Astrocyte of the spinal cord (primary cell): ENCODE measurements around the gene RUNDC3A.

Experiments used
- DNase-seq: peaks from one replicate; pipeline ENCODE4 v3.0.0; 2011; ENCODE audit warnings: low read depth, low spot score
- H3K4me3 ChIP-seq: 2 replicates; pipeline ENCODE4 v1.5.1; 2011; ENCODE audit warnings: low read depth, mild to moderate bottlenecking, low read length, moderate library complexity
- in situ Hi-C: cut with HindIII; loops from 2 replicates; pipeline ENCODE4 v1.10.0; 2017; ENCODE audit warnings: low sequenced_read_pairs
- TF ChIP-seq, protein P1 (sequence below): IDR thresholded peaks from 2 replicates; pipeline ENCODE4 v1.5.1; 2012; ENCODE audit warnings: low read depth, mild to moderate bottlenecking, low read length, inconsistent platforms

The RUNDC3A gene

DNA sequence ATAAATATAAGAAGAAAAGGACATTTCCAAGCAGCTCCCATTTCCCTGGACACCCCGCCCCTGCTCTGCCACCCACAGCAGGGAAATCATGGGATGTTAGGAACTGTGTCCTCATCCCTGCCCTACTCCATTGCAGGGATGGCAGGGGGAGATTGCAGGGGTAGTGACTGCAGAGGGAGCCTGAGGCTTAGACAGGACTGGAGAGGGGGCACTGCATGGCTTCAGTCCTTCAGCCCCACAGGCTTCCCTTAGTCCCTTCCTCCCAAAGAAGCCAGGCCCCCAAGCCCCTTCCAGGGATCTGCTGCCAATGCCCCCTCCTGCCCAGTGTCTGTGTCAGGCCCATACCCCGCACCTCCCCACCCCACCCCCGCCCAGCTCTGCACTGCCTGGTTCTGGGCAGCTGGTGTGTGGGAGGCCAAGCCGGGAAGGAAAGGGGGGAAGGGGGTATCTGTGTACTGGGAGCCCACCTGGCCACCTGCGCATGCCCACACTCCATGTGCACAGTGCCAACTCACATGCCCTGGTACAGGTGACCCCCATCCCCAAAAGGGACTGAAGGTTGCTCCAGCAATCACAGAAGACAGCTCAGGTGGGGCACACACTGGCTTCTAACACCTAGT is 3.3 kb downstream of the RUNDC3A start:
- TF ChIP-seq, protein P1, sequence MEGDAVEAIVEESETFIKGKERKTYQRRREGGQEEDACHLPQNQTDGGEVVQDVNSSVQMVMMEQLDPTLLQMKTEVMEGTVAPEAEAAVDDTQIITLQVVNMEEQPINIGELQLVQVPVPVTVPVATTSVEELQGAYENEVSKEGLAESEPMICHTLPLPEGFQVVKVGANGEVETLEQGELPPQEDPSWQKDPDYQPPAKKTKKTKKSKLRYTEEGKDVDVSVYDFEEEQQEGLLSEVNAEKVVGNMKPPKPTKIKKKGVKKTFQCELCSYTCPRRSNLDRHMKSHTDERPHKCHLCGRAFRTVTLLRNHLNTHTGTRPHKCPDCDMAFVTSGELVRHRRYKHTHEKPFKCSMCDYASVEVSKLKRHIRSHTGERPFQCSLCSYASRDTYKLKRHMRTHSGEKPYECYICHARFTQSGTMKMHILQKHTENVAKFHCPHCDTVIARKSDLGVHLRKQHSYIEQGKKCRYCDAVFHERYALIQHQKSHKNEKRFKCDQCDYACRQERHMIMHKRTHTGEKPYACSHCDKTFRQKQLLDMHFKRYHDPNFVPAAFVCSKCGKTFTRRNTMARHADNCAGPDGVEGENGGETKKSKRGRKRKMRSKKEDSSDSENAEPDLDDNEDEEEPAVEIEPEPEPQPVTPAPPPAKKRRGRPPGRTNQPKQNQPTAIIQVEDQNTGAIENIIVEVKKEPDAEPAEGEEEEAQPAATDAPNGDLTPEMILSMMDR, result no peak
- DNase-seq, result no peak
- no peak overlapping the region for H3K4me3 ChIP-seq
- in situ Hi-C loops, result no loop called here

DNA sequence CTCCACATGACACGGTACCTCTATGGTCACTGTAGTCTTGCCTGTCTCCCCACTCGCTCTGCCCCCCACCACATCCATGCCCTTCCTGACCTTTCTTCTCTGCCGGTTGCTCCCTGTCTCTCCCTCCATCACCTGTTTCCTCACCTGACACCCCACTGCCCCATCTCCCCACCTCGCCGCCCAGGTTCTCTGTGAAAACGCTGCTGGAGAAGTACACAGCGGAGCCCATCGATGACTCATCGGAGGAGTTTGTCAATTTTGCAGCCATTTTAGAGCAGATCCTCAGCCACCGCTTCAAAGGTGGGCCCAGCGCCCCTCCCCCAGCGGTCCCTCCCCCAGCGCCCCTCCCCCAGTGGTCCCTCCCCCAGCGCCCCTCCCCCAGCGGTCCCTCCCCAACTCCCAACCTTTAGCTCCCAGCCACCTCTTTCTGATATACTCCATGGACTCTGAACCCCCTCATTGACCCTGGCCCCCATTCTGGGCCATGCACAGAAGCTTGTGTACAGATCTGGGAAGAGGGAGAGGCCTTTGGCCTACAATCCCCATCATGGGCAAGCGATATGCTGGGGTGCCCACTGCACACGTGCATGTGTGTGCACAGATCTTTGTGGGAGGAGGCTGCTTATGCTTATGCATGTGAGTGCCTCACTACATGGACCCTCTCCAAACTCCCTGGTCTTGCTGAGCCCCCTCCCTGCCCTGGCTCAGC is 4.1 kb downstream of the RUNDC3A start:
- TF ChIP-seq, protein P1, result no peak
- in situ Hi-C loops, result no loop called here
- no peak for DNase-seq
- no peak overlapping the region for H3K4me3 ChIP-seq

DNA sequence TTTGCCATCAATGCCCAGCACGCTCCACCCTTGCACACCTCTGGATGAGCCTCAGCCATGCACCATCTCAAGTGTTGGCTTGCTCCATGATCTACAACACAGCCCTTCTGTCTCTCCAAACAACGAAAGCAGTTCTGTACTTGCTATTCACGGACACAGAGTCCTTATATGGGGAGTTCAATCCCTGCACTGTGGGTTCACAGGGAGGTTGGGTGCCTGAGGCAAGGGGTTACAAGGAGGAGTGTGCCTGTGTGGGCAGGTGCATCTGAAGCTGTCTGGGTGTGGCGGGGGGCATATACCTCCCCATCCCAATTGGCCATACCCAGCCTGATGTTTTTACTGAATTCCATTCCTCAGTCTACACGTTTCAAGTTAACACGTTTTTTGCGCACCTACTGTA is 5.6 kb downstream of the RUNDC3A start:
- no peak for DNase-seq
- TF ChIP-seq, protein P1, result no peak
- in situ Hi-C loops, result no loop called here
- H3K4me3 ChIP-seq, result no peak overlapping the region

DNA sequence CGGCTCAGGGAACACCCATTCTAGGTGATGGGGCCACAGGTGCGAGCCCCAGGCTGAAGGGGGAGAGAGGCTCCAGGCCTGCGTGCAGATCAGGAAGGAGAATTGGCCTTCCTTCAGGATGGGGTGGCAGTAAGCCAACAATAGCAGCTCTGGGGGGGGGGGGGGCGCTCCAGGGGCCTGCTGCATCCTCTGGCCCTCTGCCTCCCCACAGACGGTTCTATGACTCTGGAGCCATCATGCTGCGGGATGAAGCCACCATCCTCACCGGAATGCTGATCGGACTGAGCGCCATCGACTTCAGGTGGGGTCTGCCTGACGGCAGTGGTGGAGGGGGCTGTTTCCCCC is 6.1 kb downstream of the RUNDC3A start:
- in situ Hi-C loops, result no loop called here
- H3K4me3 ChIP-seq, result no peak overlapping the region
- TF ChIP-seq, protein P1, result no peak
- no peak for DNase-seq

DNA sequence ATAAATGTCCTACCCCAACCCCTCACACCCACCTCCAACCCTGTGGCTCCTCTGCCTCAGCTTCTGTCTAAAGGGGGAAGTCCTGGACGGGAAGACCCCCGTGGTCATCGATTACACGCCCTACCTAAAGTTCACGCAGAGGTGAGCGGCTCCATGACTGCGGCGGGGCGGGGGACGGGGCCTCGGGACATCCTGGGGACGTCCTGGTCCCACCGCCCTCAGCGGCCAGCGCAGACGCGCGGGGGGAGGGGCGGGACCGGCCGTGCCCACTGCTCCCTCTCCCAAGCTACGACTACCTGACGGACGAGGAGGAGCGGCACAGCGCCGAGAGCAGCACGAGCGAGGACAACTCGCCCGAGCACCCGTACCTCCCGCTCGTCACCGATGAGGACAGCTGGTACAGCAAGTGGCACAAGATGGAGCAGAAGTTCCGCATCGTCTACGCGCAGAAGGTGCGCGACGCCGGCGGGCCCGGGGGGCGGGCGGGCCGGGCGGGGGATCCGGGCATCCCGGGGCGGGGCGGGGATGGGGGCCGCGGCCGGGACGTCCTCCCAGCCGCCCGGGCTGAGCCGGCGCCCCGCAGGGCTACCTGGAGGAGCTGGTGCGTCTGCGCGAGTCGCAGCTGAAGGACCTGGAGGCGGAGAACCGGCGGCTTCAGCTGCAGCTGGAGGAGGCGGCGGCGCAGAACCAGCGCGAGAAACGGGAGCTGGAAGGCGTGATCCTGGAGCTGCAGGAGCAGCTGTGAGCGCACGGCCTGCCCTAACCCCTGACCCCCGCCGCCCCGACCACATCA is 6.7 kb downstream of the RUNDC3A start:
- no peak for DNase-seq
- TF ChIP-seq, protein P1, result no peak
- no peak overlapping the region for H3K4me3 ChIP-seq
- in situ Hi-C loops, result no loop called here

DNA sequence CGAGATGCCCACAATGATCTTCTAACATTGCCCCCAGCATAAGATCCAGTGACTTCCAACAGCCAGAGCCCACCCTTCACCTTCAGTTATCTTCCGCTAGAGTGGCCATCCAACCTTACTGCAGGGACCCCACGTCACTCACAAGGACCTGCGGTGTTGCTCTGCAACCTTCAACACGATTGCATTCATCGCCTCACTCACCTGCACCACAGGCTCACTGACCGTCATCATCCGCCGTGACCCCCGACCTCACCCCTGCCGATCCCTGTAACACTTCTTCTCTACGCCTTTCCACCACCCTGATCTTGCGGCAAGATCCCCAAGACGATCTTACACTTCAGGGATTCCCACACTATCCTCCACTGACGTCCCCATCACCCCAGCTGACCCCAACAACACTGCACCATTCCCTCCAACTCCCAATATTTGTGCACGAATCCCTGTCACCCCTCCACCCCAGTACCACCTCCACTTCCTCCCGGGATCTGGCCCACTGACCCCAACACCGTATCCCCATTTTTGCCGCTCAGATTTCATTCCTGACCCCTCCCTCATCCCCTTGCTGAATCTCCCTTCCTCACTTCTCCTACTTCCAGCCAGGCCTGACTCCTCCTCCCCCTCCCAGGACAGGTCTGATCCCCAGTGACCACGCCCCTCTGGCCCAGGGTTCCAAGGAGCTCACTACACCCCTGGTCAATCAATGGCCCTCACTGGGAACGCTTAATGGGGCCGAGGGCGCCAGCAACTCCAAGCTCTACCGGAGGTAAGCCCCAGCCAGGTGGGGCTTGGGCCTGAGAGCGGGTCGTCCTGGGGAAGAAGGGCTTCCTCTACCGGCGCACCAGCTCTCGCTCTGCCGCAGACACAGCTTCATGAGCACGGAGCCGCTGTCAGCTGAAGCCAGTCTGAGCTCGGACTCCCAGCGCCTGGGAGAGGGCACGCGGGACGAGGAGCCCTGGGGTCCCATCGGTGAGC is 7.6 kb downstream of the RUNDC3A start:
- no peak for DNase-seq
- TF ChIP-seq, protein P1, result no peak
- in situ Hi-C loops, result no loop called here
- H3K4me3 ChIP-seq, result no peak overlapping the region
